CMK (cell line): Measurements from ENCODE around the gene OR52N5.

Source experiments
- DNase-seq: peaks from one replicate; pipeline ENCODE4 v3.0.0-alpha.2; 2010; ENCODE audit warnings: low read depth

OR52N5 gene

GRCh38 chr11:5783255-5783654, at the start of gene OR52N5:
Gene OR52N5 (minus strand): TSS chr11:5783355. CDS start chr11:5778634, 4,721 bp downstream.
- DNase-seq = no peak

GRCh38 chr11:5831196-5831829, 48.2 kb upstream of the OR52N5 start:
- DNase-seq = no peak

GRCh38 chr11:5818245-5818886, 35.2 kb upstream of the OR52N5 start:
- no peak for DNase-seq

DNA sequence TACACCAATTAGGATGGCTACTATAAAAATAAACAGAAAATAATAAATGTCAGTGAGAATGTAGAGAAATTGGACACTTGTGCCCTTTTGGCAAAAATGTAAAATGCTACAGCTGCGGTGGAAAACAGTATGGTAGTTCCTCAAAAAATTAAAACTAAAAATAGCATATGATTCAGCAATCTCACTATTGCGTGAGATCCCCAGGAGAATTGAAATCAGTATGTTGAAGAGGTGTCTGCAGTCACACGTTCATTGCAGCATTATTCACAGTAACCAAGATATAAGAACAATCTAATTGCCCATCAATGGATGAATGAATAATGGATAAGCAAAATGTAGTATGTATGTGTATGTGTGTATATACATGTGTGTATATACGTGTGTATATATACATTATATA, 32.4 kb upstream of the OR52N5 start:
- no peak for DNase-seq

- DNase-seq = peak; percentile 45
Measured at GRCh38 chr11:5809905-5810795, 27.0 kb upstream of the OR52N5 start.

DNA sequence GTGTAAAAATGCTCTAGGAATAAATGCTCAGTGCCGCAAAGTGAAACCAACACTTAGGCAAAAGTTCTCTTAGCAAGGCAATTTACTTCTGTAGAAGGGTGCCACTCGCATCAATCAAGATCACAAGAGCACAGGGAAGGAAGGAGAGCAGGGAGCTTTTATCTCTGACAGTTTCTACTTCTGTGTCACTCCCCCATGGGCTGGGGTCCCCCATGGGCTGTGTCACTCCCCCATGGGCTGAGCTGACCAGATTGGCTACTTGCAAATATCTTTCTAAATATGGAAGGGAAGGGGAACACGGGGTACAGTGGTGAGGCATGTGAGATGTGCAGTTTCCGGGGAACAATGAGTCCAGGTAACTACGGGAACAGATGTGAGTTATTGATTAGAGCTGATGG, 26.0 kb upstream of the OR52N5 start:
- no peak for DNase-seq

DNA sequence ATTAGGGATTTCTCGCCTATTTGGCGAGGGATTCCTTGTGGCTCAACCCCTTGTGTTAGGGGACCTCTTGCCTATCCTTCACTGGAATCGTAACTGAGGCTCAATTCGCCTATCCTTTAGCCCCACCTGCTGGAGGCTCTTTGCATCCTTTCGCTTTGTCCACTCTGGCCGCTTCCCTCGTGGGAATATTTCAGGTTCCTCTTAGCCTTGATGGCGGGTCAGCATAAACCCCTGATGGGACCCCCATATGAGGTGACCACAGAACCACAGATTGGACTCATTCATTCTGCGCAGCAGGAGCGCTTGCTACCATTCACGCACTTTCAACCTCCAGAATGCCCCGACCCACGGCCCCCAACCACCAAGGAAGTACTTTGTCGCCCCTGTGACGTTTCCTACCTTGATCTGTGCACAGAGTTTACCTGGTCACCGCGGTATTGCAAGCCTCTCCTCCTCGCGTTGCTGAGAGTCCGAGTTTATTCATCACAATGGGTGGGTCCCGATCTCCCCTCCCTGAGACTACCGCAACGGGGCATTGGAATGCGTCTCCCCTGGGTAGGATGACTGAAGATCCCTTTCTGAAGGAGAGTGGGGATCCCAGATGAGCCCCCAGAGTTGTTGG, 25.5 kb upstream of the OR52N5 start, which contains the start of gene OR52N2:
OR52N2 (plus strand) TSS at position 425 of the 622 bp plus-strand sequence. CDS start 11,412 bp downstream, outside the sequence.
- peak; percentile 11 for DNase-seq

DNA sequence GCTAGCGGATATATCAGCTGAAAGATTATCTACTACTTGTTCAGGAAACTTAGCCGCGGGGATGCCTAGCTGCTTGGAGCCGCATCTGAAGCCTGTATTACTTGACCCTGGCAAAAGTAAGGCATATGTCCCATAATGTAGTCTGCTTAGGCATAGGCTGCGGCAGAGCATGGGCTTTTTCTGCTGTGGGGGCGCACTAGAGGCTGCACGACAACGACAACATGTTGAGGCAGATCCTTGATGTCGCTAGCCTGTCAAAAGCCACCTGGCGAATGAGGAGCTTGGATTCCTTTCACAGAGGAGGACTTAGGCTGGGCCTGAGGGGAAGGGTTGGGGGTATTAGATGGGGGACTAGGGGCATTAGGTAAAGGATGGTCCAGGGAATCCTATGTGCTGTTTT, 24.4 kb upstream of the OR52N5 start:
- DNase-seq = no peak

- no peak for DNase-seq
Measured at GRCh38 chr11:5803982-5804381, 20.8 kb upstream of the OR52N5 start.

DNA sequence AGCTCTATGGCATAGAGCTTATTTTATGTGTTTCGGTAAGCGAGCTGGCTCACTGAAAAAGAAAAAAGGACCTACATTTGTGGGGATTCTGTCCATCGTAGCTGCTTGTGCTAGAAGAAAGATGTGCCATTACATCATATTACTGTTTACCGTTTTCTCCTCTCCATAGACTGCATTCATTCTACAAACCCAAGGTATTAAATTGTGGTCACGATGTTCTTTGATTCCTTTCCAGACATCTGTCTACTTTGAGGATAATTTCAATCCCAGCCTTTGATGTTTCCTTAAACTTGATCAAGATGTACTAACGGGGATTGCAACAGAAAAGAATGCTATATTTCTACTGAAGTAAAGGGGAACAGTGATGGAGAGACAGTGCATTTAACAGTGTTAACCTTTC, 13.4 kb upstream of the OR52N5 start:
- DNase-seq = no peak

GRCh38 chr11:5791165-5791564, 8.0 kb upstream of the OR52N5 start, which contains the start of gene OR52N1:
Gene OR52N1 (minus strand): TSS chr11:5791265. CDS start chr11:5788816, 2,449 bp downstream.
- no peak for DNase-seq

- DNase-seq = no peak
Measured at GRCh38 chr11:5767056-5767455, 16.1 kb downstream of the OR52N5 start.

DNA sequence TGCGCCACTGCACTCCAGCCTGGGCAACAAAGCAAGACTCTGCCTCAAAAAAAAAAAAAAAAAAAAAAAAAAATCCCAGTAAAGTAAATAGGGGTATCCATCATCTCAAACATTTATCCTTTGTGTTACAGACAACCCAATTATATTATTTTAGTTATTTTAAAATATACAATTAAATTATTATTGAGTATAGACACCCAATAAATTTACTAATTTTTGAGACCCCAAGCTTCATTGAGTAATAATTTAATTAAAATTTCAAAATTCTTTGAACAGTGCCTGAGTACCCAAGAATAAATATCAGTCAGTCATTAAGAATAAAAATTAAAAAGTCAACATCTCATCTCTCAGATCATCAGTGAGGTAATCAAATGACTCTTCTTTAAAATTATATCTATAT, 29.2 kb downstream of the OR52N5 start, which contains the start of gene OR52N4:
OR52N4 (plus strand) TSS at position 301 of the 400 bp plus-strand sequence. CDS start 498 bp downstream, outside the sequence.
- no peak for DNase-seq

GRCh38 chr11:5749836-5750235, 33.3 kb downstream of the OR52N5 start:
- DNase-seq = no peak

DNA sequence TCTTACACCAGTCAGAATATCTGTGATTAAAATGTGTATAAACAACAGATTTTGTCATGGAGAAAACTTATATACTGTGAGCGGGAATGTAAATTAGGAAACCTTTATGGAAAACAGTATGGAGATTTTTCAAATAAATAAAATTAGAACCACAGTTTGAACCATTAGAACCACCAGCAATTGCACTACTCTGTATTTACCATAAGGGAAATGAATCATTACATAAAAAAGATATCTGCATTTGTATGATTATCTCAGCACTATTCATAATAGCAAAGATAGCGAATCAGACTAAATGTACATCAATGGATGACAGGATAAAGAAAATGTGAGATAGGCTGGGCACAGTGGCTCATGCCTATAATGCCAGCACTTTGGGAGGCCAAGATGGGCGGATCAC, 36.5 kb downstream of the OR52N5 start:
- no peak for DNase-seq

DNA sequence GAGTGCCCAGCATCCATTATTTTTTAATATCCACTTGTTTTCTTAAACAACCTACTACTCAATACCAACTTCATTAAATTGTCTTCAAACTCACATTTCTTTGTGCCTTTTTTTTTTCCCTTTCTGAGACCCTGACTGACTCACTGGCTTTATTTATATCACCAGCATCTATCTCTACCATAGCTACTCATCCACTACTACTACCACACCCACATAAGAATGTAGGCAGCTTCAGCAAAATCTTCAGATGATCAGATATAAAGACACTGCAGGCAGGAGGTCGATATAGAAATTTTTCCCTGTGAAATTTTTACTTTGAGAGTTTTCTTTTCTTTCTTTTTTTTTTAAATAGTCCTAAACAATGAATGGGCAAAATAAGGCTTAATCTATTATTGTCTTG, 44.7 kb downstream of the OR52N5 start:
- DNase-seq = no peak

GRCh38 chr11:5737670-5738392, 45.3 kb downstream of the OR52N5 start:
- DNase-seq = no peak

DNA sequence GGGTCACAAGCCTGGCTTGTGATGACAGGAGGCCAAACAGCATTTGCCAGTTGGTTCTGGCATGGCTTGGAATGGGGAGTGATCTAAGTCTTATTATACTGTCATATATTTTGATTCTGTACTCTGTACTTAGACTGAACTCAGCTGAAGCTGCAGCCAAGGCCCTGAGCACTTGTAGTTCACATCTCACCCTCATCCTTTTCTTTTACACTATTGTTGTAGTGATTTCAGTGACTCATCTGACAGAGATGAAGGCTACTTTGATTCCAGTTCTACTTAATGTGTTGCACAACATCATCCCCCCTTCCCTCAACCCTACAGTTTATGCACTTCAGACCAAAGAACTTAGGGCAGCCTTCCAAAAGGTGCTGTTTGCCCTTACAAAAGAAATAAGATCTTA, 46.1 kb downstream of the OR52N5 start:
- DNase-seq = no peak

DNA sequence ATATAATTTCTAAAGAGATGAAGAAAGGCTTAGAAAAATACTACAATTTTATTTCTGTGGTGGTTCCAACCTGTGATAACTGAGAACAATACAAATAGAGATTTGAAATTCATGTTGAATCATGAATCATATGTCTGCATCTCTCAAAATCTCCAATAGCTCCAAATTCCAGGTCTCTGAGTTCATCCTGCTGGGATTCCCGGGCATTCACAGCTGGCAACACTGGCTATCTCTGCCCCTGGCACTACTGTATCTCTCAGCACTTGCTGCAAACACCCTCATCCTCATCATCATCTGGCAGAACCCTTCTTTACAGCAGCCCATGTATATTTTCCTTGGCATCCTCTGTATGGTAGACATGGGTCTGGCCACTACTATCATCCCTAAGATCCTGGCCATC, 46.8 kb downstream of the OR52N5 start, which contains the start of gene OR56B1:
OR56B1 (plus strand) TSS at position 53 of the 400 bp plus-strand sequence; CDS start at position 122, 69 bp downstream.
- DNase-seq = no peak

DNA sequence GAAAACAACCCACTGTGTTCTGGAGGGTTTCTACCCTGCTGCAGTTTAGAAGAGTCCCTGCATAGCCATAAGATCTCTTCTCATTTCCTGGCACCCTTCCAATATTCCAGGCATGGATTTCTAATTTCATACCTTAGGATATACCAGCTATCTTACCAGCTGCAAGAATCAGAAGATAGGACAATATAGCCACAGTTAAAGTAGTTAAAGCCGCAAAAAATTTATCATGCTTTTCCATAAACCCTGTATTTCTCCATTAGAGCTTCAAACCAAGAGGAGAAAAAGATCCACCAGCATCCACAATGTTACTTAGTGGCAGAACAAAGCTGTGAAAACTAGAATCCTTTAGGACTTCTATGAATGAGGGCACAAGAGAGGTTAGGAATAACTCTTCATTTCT, 55.5 kb downstream of the OR52N5 start:
- DNase-seq = no peak

GRCh38 chr11:5726351-5726750, 56.8 kb downstream of the OR52N5 start:
- DNase-seq = peak; percentile 37
